Measurements from ENCODE around the gene SLC22A16.
"Not testable (repeated sequence)": the region's sequence is repeated elsewhere in the genome, so short reads cannot be mapped to it uniquely, and the experiment has no call there.

SLC22A16 gene

GRCh38 chr6:110490110-110490509 is 13.7 kb upstream of the SLC22A16 start:
- no peak for DNase-seq

- no peak for DNase-seq
Observed at GRCh38 chr6:110488606-110489190, 12.3 kb upstream of the SLC22A16 start.

- not testable (repeated sequence) for DNase-seq
Observed at GRCh38 chr6:110487968-110488381, 11.6 kb upstream of the SLC22A16 start.

- DNase-seq: no peak
Observed at GRCh38 chr6:110486756-110487155, 10.3 kb upstream of the SLC22A16 start.

GRCh38 chr6:110485491-110485890 is 9.1 kb upstream of the SLC22A16 start:
- DNase-seq: no peak

GRCh38 chr6:110484321-110484720 is 7.9 kb upstream of the SLC22A16 start:
- no peak for DNase-seq

GRCh38 chr6:110482774-110483400 is 6.5 kb upstream of the SLC22A16 start:
- no peak for DNase-seq

GRCh38 chr6:110481081-110481480 is 4.7 kb upstream of the SLC22A16 start:
- DNase-seq: no peak

- peak in 1 of 5 donors; percentile 62 for DNase-seq
Observed at GRCh38 chr6:110475066-110475653, 1.3 kb downstream of the SLC22A16 start.

GRCh38 chr6:110474500-110474899 is 1.9 kb downstream of the SLC22A16 start:
- no peak for DNase-seq

GRCh38 chr6:110472739-110473138 is 3.7 kb downstream of the SLC22A16 start:
- DNase-seq: no peak

- no peak for DNase-seq
Observed at GRCh38 chr6:110471726-110472365, 4.6 kb downstream of the SLC22A16 start.

- DNase-seq: no peak
Observed at GRCh38 chr6:110468731-110469130, 7.7 kb downstream of the SLC22A16 start.

- no peak for DNase-seq
Observed at GRCh38 chr6:110467566-110468140, 8.8 kb downstream of the SLC22A16 start.

- no peak for DNase-seq
Observed at GRCh38 chr6:110462884-110463481, 13.4 kb downstream of the SLC22A16 start.

GRCh38 chr6:110461376-110461775 is 15.0 kb downstream of the SLC22A16 start:
- DNase-seq: no peak

GRCh38 chr6:110459137-110459536 is 17.3 kb downstream of the SLC22A16 start:
- DNase-seq: no peak

- no peak for DNase-seq
Observed at GRCh38 chr6:110458476-110458875, 17.9 kb downstream of the SLC22A16 start.

- DNase-seq: not testable (repeated sequence)
Observed at GRCh38 chr6:110457567-110458175, 18.7 kb downstream of the SLC22A16 start.

GRCh38 chr6:110456694-110457093 is 19.7 kb downstream of the SLC22A16 start:
- no peak for DNase-seq

GRCh38 chr6:110449541-110449895 is 26.9 kb downstream of the SLC22A16 start:
- no peak for DNase-seq

- no peak for DNase-seq
Observed at GRCh38 chr6:110448846-110449540, 27.4 kb downstream of the SLC22A16 start.

All from T-helper 1 cell (primary cell).